Stimulated activated CD4-positive, alpha-beta T cell treated with anti-CD3 and anti-CD28 coated beads, Interleukin-1b, Interleukin-23, amount 100 ng/mL, for 48 hours (primary cell): Measurements from ENCODE around the gene FASN.

Experiments
- DNase-seq: peaks from one replicate; pipeline ENCODE4 v3.0.0-alpha.2; 2020

Gene FASN

DNA sequence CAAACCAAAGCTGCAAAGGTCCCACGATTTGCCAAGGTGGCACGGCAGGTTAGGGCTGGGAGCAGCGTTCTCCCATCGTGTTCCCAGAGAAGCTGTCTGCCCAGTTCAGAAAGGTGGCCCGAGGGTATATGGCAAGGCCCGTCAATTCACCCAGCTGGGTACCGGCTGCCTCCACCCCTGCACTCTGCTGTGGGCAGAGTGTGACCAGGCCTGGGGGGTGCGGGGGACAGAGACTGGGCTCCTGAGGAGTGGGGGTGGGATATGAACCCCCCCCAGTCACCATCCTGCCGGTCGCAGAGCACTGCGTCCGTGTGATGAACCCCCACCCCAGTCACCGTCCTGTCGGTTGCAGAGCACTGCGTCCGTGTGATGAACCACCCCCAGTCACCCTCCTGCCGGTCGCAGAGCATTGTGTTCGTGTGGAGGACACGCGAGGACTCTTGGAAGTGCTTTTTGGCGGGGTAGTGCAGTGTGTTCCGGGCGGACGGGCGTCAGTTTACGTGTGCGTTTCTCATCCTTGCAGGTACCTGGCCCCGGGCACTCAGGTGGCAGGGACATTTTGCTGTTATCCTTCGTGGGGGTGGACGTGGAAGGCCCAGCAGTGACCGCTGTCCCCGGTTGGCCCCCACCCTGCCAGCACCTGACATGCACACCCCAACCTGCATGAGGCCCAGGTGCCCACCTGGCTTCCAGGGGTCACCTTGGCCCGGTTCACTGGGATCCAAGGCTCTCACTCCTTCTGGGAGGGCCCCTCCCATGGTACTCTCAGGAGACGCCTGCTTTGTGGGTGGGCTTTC lies 2.7 kb upstream of the FASN start:
- no peak for DNase-seq

DNA sequence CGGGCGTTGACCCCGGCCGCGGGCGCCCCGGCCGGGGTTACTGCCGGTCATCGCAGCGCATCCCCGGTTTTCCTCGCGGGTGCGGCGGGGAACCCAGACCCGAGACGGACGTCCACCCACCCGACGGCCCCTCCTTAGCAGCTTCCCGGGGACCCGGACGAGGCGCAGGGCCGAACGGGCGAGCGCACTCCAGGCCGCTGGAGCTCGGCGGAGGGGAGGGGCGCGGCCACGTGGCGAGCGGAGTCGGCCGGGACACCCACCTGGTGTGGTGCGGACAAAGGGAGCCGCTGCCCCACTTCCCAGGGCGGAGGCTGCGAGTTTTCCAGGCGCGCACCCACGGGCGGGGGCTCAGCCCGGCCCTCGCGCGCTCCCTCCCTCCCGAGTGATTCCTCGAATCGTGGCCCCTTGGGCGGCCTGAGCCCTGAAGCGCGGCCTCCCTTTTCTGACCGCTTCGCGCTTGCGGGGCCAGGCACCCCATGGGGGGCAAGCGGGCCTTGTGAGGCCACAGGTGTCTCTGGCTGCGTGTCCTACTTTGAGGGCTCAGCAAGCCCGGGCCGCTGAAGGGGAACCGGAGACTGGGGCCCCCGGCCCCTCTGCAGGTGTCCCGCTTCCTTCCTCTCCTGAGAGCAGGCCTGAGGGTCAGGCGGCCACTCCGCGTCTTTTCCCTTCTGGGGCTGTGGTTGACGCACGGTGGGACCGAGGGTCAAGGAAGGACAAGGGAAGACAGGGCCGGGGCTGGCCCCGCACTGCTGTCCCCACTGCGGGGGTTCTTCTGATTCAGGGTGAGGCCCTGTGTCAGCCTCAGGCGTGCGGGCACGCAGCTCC lies 1.1 kb upstream of the FASN start:
- no peak for DNase-seq

DNA sequence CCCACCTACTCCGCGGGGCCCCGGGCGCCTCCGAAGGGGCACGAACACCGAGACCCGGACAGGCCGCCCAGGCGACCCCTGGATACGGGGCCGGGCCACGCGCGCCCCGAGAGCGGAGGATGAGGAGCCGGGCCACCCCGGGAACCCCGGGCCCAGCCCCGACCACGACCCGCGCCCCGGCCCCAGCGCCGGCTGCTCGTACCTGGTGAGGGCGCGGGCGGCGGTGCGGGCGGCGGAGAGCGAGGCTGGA lies 192 bp downstream of the FASN start:
- DNase-seq, result no peak

- DNase-seq, result no peak
These were observed 685 bp downstream of the FASN start for GRCh38 chr17:82097184-82097918.

- no peak for DNase-seq
These were observed 1.3 kb downstream of the FASN start for GRCh38 chr17:82096709-82097183.

DNA sequence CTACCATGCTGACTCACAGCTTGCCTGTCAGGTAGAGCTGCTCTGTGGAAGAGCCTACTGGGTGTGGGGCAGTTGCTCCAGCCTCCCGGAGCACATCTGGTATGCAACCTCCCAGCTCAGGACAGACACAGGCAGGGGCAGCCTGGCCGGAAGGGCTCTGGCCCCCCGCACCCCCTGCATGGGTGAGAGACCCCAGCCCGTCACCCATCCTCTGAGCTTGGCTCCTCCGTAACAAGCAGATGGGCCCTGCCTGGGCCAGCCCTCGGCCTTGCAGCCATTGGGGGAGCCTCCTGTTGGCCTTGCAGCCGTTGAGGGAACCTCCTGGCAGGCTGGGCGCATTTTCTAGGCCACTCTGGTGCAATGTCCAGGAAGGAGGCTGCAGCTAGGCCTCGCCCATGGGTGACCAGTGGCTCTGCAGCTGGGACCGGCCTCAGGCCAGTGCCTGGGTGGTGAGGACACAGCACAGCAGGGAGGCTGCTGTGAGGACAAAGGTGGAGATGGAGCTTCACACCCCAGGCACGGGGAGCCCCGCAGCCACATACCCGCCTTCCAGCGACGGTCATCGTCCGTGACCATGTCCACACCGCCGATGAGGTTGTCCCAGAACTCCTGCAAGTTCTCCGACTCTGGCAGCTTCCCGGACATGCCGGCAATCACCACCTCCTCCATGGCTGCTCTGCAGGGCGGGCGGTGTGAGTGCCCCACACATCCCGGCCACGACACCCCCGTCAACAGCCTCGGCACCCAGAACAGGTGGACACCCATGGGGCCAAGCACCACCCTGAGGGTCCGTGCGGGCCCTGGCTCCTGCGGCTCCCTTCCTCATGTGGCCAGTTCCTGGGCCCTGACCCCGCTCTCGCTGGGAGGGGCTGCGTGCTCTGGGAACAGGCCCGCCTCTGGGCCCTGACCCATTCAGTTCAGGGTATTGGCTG lies 2.0 kb downstream of the FASN start:
- no peak for DNase-seq

GRCh38 chr17:82094931-82095776 lies 2.9 kb downstream of the FASN start:
- DNase-seq, result no peak

DNA sequence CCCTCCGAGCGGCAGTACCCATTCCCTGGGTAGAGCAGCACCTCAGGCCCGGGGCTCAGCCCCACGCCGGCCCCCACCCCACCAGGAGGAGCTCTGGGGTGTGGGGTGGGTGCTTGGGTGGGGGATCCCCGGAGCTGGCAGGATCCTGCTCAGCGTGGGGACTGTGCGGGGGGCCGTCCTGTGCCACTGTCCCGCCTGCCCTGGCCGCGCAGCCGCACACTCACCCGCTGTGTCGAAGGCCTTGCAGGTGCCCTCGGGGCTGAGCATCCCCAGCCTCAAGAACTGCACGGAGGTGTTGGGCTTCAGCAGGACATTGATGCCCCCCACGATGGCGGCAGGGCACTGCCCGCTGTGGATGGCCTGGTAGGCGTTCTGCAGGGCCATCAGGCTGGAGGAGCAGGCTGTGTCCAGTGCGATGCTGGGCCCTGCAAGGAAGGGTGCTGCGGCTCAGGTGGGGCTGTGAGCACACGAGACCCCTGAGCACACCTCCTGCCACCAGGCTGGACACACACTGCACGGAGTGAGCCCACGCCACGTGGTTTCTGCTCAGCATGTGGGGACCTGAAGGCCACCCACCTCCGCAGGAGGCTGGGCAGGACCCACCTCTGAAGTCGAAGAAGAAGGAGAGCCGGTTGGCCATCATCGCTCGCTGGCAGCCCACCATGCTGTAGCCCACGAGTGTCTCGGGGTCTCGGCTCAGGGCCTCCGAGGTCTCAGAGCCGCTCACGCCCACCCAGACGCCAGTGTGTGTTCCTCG lies 4.9 kb downstream of the FASN start:
- no peak for DNase-seq

- DNase-seq, result no peak
These were observed 5.4 kb downstream of the FASN start for GRCh38 chr17:82092628-82092994.

GRCh38 chr17:82092094-82092586 lies 5.9 kb downstream of the FASN start:
- no peak for DNase-seq

DNA sequence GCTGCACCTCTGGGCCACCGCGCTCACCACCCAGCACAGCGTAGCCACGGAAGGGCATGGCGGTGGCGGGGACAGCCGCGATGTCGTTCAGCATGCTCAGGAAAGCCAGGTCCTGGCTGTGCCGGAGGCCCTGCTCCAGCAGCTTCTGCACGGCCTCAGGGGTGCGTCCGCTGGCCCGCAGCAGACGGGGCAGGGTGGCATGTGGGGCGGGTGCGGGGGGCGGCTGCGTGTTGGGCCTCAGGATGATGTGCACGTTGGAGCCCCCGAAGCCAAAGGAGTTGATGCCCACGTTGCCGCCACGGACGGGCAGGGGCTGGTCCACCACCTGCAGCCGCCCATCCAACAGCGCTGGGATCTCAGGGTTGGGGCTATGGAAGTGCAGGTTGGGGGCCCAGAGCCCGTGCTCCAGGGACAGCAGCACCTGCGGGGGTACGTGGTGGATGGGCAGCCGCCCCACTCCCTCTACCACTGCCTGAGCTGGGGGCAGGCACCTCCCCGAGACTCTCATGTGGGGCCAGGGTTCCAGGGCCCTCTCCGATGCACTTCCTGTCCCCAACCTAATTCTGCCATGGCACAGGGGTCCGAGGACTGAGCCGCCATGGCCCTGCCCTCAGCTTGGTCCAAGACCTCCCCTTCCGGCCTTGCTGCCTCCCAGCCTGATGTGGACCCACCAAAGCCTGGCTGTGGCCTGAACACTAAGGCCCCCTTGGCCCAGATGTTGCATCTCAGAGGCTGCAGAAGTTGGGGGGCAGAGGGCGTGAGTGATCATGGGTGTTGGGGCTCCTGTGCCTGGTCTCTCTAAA lies 6.6 kb downstream of the FASN start:
- DNase-seq, result peak; percentile 1

- no peak for DNase-seq
These were observed 7.3 kb downstream of the FASN start for GRCh38 chr17:82090549-82091263.

- no peak for DNase-seq
These were observed 8.1 kb downstream of the FASN start for GRCh38 chr17:82089723-82090548.

DNA sequence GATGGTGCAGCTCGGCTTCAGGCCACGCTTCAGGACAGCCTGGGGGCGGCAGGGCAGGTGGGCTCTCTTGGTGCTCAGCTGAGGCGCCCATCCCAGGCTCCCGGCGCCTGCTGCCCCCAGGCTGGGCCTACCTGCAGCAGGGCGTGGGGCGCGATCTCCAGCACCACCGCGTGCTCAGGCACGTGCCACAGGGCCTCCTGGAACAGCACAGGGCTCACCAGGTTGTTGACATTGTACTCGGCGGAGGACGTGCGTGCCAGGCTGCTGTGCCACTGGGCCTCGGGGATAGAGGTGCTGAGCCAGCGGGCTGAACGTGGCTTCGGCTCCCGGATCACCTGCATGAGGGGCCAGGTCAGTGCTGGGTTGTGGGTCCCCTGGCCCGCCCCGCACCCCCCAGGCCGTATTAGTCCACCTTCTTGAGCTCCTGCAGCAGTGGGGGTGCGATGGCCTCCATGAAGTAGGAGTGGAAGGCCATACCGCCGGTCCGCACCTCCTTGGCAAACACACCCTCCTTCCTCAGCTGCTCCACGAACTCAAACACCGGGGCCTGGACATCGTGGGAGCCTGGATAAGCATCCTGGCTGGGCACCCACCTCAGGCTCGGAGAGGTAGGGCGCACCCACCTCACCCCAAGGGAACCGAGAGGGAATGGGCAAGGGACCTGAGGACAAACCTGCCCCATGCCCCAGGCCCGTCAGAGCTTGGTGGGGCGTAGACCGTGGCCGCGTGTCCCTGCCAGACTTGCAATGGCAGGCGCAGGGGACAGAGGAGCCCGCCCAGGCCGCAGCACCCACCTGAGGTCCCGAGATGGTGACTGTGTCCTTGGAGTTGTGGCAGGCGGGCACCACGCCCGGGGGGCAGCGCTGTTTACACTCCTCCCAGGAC lies 9.0 kb downstream of the FASN start:
- DNase-seq, result no peak

- DNase-seq, result no peak
These were observed 9.8 kb downstream of the FASN start for GRCh38 chr17:82087961-82088837.
